TTC549 (cell line): Measurements from ENCODE around the gene KRCC1.

Experiments
- FAIRE-seq: peaks from 2 replicates; lab custom pipeline; 2012; peaks lifted over from hg19 to GRCh38; lab: Jason Lieb, UNC

KRCC1 gene

DNA sequence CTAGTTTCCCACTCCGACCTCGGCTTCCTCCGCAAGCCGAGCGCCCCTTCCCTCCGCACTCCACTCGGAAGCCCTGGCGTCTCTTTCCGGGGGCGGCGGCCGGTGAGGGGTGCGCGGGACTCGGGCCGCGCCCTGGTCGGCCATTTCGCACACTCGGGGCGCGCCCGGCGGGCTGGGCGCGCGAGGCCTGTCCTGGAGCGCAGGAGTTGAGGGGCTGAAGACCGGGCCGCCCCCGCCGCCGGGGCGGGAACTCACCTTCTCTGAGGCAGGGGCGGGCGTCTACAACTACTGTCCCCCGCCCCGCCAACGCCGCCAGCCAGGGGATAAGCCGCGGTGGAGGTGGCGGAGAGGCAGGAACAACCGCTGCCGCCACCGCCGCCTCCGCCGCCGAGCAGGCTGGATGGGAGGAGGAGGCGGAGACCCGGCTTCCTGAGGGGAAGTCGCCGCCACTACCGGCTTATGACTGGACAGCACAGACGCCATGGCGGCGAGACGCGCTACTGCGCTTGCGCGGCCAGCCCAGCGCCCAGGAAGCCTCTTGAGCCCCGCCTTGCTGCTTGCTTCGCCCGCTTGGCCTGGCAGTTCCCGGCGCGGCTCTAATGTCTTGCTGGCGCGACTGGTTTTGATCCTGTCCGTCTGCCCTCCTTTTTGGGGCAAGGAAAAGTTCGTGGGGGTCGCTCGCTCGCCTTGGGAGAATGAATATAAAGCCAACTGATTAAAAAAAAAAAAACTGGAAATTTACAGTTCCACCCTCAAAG lies at the start of gene KRCC1:
TSS of gene KRCC1 (minus strand) at position 413 of the 758 bp plus-strand sequence. CDS start 27,220 bp downstream, outside the sequence.
- FAIRE-seq = no peak

DNA sequence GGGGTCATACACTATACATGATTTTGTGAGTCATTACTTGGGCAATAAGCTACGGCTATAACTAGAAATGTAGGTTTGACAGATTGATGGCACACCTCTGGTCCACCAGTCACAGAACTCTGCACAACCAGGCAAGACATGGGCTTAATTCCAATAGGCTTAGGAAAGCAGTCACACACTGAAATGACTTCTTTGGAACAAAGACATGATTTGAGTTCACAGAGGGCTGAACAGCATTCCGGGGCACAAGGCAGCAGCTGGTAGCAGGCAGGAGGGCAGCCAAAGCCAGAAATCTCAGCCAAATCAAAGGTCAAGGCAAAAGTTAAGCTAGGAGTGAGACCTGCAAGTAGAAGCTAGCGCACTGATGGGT lies 44.9 kb upstream of the KRCC1 start:
- no peak for FAIRE-seq

- FAIRE-seq = no peak
Measured at GRCh38 chr2:88099798-88100488, 44.4 kb upstream of the KRCC1 start.

DNA sequence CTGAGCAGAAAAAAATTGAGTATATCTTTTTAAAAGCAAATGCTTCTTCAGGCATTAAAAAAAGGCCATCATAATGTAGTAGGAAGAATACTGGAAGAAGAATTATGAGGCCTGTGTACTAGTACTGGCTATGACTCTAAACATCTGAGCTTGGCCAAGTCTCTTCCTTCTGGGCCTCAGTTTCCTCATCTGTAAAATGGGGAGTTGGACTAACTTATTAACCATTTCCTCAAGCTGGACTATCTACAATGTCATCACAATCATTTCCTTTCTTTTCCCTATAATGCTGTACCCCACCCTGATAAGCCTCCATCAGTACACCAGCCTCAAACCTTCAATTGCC lies 42.9 kb upstream of the KRCC1 start:
- FAIRE-seq = no peak

DNA sequence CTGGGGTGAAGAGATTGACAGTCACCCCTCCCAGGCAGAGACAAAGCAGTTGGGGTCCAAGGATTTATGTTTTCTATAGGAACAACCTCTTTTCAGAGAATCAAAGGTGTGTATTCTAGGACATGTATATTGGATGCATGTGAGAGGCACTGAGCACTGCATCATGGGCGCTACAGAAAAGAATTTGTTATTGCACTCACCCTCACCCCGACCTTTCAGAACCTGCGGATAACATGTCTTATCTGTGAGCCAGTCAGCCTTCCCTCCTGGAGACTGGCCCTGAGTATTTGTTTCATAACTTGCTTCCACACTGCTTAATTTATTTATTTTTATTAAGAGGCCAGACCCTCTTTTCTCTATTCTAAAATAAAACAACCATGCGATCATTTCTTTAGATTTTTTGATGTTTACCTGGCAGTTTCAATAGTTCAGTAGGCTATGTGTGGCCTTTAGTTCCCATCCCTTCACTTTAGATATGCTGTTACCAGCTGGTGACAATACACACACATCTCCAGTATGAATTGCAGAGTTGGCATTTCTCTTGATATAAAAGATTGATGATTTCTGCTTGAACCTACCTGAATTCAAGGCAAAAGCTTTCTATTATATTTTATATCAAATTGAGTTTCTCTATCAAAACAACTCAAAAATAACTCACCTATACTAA lies 42.4 kb upstream of the KRCC1 start:
- no peak for FAIRE-seq

DNA sequence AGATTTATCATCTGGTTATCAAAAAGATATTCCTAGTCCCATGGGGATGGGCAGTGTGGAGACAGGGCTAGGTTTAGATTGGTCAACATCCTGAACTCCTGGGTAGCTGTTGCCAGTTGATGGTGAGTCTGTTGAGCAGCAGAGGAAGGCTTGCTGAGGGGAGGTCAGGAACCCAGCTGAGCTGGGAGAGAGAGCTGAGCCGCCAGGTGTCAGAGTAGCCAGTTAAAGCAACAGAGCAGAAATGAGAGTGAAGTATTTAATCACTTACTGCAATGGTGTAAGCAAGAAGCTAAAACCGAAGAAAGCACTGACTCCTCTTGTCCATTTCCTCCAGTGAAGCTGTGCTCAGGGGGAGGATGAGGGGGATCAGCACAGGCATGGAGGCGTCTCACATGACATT lies 41.6 kb upstream of the KRCC1 start:
- no peak for FAIRE-seq

DNA sequence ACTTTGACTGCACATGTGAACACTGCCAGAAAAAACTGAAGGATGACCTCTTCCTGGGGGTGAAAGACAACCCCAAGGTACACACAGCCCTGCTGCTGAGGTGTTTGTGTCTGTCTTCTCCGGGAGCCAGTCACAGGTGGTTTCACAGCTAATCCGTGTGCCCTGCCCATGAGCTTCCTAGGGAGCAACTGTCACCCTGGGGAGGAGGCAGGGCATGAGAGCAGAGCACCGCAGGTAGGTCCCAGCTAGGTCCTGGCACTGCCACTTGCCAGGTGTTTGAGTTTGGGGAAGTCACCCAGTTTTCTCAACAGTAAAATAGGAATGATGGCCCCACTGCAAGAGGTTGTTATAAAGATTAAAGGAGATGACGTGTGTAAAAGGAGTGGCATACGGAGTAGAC lies 41.1 kb upstream of the KRCC1 start:
- FAIRE-seq = no peak

DNA sequence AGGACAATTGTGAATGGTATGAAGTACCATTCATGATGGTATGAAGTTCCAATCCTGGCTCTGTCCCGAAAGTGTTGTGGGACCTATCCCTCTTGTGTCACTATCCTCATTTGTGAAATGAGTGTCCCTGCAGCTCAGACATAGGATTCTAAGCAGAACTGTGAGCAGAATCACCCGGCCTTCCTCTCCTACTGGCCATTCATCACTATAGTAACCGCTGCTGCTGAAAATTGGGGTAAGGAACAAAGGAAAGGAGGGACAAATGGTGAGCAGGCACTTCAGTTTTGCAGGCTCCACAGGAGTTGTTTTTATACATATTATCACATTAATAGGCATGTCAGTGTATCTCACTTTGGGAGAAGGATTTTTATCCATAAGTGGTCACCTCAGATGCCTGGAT lies 39.4 kb upstream of the KRCC1 start:
- FAIRE-seq = no peak

DNA sequence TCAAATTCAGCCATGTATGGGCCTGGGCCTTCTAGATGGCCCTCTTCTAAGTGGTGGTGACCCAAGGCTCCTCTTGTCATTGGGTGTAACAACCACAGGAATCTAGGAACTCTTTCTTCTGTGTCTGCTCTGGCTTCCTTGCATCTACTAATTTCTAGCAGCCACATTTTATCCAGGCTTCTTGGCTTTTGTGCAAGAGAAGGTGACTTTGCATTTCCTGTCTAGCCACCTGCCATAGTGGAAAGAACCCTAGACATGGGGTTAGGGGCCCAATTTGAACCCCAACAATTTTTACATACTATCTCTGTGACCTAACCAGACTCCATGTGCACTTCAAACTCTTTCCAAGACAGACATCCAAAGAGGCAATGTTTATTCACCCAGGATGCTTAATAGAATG lies 37.2 kb upstream of the KRCC1 start:
- no peak for FAIRE-seq

DNA sequence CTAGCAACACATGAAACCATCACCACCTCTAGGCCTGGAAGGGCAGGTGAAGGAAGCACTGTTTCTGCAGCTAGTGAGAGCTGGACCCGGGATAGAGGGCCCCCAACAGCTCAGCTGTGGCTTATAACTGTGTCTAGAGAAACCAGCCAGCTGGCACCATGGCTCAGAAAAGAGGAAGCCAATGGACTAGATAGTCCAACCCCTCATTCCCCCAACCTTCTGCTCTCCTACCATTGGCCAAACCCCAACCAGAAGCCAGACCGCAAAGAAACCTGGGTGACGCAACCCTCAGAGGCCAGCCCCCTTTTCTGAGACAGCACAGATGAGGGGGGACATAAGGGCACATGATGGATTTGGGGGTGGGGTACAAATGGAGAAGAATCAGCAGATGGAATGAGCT lies 36.4 kb upstream of the KRCC1 start:
- FAIRE-seq = no peak

- FAIRE-seq = no peak
Measured at GRCh38 chr2:88090446-88091283, 35.1 kb upstream of the KRCC1 start.

DNA sequence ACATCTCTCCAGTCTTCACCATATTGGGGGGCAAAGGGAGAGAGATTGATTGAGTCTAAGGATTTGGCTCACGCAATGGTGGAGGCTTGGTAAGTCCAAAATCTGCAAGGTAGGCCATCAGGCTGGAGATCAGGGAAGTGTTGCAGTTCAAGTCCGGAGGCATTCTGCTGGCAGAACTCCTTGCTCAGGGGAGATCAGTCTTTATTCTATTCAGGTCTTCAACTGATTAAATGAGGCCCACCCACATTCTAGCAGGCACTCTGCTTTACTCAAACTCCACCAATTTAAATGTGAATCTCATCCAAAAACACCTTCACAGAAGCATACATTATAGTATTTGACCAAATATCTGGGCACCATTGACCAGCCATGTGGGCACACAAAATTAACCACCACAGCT lies 33.4 kb upstream of the KRCC1 start:
- no peak for FAIRE-seq

GRCh38 chr2:88087763-88088162 lies 32.2 kb upstream of the KRCC1 start:
- no peak for FAIRE-seq

GRCh38 chr2:88087073-88087472 lies 31.5 kb upstream of the KRCC1 start:
- no peak for FAIRE-seq

GRCh38 chr2:88086401-88086800 lies 30.8 kb upstream of the KRCC1 start:
- FAIRE-seq = no peak

- no peak for FAIRE-seq
Measured at GRCh38 chr2:88085602-88086001, 30.0 kb upstream of the KRCC1 start.

GRCh38 chr2:88085099-88085498 lies 29.5 kb upstream of the KRCC1 start:
- FAIRE-seq = no peak

GRCh38 chr2:88082781-88083180 lies 27.2 kb upstream of the KRCC1 start:
- no peak for FAIRE-seq

- no peak for FAIRE-seq
Measured at GRCh38 chr2:88081924-88082608, 26.5 kb upstream of the KRCC1 start.

DNA sequence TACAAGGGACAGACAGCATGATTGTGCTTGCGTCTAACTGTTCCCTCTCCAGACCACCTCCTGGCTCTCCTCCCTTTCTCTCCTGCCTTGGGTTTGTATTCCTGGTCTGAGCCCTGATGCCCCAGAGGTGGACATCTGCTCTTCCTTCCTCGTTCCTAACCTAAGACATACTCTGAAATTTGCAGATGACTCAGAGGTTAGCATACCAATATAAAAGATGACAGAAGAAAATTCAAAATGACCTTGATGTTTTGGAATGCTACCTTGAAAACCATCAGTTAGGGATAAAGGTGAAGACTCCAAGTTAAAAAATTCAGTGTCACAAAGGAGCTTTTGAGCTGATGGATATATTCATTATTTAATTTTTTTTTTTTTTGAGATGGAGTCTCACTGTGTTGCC lies 25.0 kb upstream of the KRCC1 start:
- FAIRE-seq = no peak

- no peak for FAIRE-seq
Measured at GRCh38 chr2:88078643-88079172, 23.1 kb upstream of the KRCC1 start.

GRCh38 chr2:88077080-88077479 lies 21.5 kb upstream of the KRCC1 start:
- no peak for FAIRE-seq
